GM21717 (cell line): ENCODE measurements around the gene FXYD3.

Source experiments
- ATAC-seq: cut with Tn5 transposase; IDR thresholded peaks from one replicate; pipeline ENCODE4 v1.9.1; 2021; ENCODE audit warnings: mild to moderate bottlenecking, moderate library complexity; ENCODE audit not compliant: unreplicated experiment

FXYD3 gene

GRCh38 chr19:35157431-35157830, 41.8 kb downstream of the FXYD3 start:
- ATAC-seq: no peak

- ATAC-seq: no peak
These were observed 44.0 kb downstream of the FXYD3 start for GRCh38 chr19:35159606-35160005.

GRCh38 chr19:35160629-35161433, 45.2 kb downstream of the FXYD3 start:
- ATAC-seq: no peak

GRCh38 chr19:35161434-35161743, 45.8 kb downstream of the FXYD3 start:
- no peak for ATAC-seq

GRCh38 chr19:35162471-35163326, 47.1 kb downstream of the FXYD3 start:
- no peak for ATAC-seq

GRCh38 chr19:35164418-35164817, 48.8 kb downstream of the FXYD3 start:
- ATAC-seq: no peak

GRCh38 chr19:35165200-35166058, 49.8 kb downstream of the FXYD3 start:
- ATAC-seq: no peak

GRCh38 chr19:35166100-35167063, 50.8 kb downstream of the FXYD3 start:
- ATAC-seq: no peak

- ATAC-seq: no peak
These were observed 51.9 kb downstream of the FXYD3 start for GRCh38 chr19:35167251-35168119.

- no peak for ATAC-seq
These were observed 52.6 kb downstream of the FXYD3 start for GRCh38 chr19:35168196-35168595.

- no peak for ATAC-seq
These were observed 53.8 kb downstream of the FXYD3 start for GRCh38 chr19:35169221-35169995.

- ATAC-seq: no peak
These were observed 54.9 kb downstream of the FXYD3 start for GRCh38 chr19:35170359-35171061.

- ATAC-seq: no peak
These were observed 56.1 kb downstream of the FXYD3 start for GRCh38 chr19:35171730-35172129.
